Omental fat pad (tissue), 4 donors: ENCODE data around the gene TRAF6. TPM values are rescaled to one million over a fixed set of nuclear protein-coding genes. Genes with fewer than 3 reads are reported as not detected.

Experiments used
- ATAC-seq: fragments of 150-250 bp; one replicate; pipeline ENCODE4 v1.9.1; 2016; ENCODE audit warnings: mild to moderate bottlenecking, moderate library complexity; ENCODE audit not compliant: low FRiP score
- DNase-seq: peaks from one replicate; pipeline ENCODE4 v3.0.0-alpha.2; 2019; ENCODE audit warnings: low spot score
- total RNA-seq, 4 donors: library from RNA; depleted of rRNA; stranded (reverse); fragments of >200 nt; gene quantifications; one replicate each; pipeline ENCODE4 v1.1.0, GENCODE V29; 2016
- TF ChIP-seq, protein P1 (sequence below), 3 donors: fragments of 450-650 bp; IDR thresholded peaks; one replicate each; pipeline ENCODE4 v1.5.1; 2016 to 2017; ENCODE audit warnings: antibody characterized with exemption in 3 of 3, mild to moderate bottlenecking in 3 of 3, moderate library complexity in 2 of 3

The TRAF6 gene
- total RNA-seq, 4 donors from 2014 or later: 10.1 to 17.5 (median 13.9) TPM

DNA sequence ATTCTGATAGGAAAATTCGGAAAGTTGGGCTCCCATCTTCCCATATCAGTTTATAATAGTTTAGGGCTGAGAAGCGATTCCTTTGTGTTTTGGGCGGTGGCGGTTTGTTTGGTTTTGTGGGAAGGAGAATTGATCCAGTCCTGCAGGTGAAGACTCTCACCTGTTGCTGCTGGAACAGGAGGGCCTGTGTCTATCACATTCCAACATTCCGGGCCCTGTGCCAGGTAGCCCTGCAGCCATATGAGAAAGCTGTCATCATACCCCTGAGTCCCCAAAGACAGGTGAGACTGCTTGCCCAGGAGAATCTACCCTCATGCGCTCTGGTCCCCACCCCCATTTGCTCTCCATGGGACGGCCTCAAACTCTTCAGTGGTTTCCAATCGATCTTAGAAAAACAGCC, 62.1 kb downstream of the TRAF6 start:
- TF ChIP-seq, protein P1, sequence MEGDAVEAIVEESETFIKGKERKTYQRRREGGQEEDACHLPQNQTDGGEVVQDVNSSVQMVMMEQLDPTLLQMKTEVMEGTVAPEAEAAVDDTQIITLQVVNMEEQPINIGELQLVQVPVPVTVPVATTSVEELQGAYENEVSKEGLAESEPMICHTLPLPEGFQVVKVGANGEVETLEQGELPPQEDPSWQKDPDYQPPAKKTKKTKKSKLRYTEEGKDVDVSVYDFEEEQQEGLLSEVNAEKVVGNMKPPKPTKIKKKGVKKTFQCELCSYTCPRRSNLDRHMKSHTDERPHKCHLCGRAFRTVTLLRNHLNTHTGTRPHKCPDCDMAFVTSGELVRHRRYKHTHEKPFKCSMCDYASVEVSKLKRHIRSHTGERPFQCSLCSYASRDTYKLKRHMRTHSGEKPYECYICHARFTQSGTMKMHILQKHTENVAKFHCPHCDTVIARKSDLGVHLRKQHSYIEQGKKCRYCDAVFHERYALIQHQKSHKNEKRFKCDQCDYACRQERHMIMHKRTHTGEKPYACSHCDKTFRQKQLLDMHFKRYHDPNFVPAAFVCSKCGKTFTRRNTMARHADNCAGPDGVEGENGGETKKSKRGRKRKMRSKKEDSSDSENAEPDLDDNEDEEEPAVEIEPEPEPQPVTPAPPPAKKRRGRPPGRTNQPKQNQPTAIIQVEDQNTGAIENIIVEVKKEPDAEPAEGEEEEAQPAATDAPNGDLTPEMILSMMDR (IDR thresholded peaks at IDR 0.05): no peak
- no peak for ATAC-seq
- no peak for DNase-seq

DNA sequence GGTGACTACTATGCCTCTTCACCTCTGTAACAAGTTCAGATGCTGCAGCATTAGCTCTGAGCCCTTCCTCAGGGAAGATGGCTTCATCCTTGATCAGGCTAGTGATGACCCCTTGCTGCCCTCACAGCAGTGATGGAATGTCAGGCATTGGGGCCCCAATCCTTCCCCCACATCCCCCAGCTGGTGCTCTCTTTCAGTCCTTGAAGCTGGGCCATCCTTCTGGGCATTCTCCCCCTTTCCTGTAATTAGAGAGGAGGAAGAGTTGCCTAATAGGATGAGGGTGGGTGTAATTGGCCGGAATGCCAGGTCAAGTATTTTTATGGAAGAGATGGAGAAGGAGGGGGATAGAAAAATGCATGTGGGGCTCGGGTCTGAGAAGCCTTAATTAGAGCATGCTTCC, 62.6 kb downstream of the TRAF6 start:
- ATAC-seq (no peak), DNase-seq (no peak)
- TF ChIP-seq, protein P1 (IDR thresholded peaks at IDR 0.05): no peak

DNA sequence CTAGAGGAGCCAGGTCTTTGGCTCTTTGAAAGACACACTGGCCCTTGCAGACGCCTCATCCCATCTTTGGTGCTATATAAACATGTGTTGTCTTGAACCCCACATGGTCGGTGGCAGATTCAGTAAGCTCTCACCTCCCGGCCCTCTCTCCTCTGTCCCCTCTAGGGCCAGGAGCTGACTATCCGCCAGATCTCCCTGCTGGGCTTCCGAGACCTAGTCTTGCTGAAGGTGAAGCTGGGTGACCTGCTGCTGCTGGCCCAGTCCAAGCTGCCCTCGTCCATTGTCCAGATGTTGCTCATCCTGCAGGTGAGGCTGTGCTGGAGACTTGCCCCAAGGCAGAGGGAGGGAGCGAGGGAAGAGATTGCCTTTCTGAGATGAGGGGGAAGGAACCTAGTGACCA, 63.9 kb downstream of the TRAF6 start:
- ATAC-seq: no peak

DNA sequence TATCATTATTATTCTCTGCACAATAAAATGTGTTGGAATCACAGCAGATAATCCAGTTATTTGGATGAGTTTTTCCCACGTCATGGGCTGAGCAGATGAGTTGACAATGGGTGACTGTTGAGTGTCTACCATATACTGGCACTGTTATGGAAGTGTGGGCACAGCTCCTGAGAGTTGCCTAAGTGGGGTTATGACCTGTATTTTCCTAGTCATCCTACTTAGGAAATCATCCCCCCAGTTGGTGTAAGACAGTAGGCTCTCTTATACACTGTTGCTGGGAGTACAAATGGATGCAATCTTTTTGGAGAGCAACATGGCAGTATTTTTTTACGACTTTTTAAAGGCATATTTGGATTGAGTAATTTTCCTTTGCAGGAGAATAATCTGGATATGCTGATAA, 66.4 kb downstream of the TRAF6 start:
- TF ChIP-seq, protein P1 (IDR thresholded peaks at IDR 0.05): no peak
- no peak for DNase-seq
- no peak for ATAC-seq

More for the DNA sequence above, 63.9 kb downstream of the TRAF6 start:
- no peak for DNase-seq
- TF ChIP-seq, protein P1 (IDR thresholded peaks at IDR 0.05): no peak

DNA sequence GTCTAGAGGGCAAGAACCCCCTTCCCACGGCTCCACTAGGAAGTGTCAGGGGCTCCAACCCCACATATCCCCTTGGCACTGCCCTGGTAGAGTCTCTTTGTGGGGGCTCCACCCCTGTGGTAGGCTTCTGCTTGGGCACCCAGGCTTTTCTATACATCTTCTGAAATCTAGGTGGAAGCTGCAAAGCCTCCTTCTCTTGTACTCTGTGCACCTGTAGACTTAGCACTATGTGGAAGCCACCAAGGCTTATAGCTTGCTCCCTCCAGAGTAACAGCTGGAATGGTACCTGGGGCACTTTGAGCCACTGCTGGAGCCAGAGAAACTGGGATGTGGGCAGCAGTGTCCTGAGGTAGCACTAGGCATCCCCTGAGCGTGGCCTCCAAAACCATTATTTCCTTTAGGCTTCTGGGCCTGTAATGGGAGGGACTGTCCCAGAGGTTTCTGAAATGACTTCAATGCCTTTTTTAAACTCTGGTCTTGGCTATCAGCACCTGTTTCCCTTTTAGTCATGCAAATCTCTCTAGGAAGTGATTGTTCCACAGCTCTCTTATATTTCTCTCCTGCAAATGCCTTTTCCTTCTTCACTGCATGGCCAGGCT, 68.4 kb downstream of the TRAF6 start:
- no peak for DNase-seq
- TF ChIP-seq, protein P1 (IDR thresholded peaks at IDR 0.05): no peak
- no peak for ATAC-seq

DNA sequence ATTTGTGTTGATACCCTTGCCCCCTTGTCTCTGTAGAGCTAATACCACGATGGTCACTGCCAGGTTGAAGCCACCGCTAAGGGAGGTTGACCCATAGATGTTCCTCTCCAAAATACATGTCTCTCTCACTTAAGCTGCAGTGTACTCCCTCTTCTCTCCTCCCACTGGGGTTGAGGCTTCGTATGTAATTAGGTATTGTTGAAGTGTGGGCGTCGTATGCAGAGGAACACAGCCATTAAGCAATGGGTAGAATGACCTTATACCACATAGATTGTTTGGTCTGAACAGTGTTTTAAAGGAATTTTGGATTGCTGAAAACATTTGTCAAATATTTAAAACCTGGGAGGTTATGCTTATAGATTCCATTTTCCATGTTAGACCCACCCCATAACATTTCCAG, 71.9 kb downstream of the TRAF6 start:
- ATAC-seq: no peak
- TF ChIP-seq, protein P1 (IDR thresholded peaks at IDR 0.05): no peak
- no peak for DNase-seq

DNA sequence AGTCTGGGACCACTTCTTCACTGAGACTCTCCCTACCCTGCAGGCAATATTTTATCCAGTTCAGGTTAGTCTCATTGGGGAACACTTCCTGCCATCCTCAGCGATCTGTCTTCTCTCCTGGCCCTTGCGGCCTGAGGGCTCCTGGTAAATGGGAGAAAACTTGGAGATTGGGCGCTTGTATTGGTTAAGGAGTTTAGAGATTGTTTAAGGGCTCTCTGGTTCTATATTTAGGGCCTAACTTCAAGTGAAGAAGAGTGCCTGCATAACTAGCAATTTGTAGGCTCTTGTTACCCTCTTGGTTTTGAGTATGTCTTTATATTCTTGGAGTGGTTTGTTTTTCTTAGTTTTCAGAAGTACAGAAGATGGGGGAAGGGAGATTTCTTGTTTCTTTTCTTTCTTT, 72.7 kb downstream of the TRAF6 start:
- DNase-seq: no peak
- ATAC-seq: no peak
- TF ChIP-seq, protein P1 (IDR thresholded peaks at IDR 0.05): no peak
